ENCODE measurements around the gene ZNF469.

- TF ChIP-seq POLR2A (IDR thresholded peaks at IDR 0.05) (no peak), CTCF (IDR thresholded peaks at IDR 0.05) (no peak)
These were observed 10.3 kb downstream of the ZNF469 start for GRCh38 chr16:88393034-88393433.
